ENCODE measurements around the gene EXOC4.

EXOC4 gene

GRCh38 chr7:133478591-133479135 lies 225.8 kb downstream of the EXOC4 start:
- H3K4me2 ChIP-seq (ENCODE audit: low read length) = no peak overlapping the region
- peaks cover 12% of the 10 kb centered on the region for H3K4me1 ChIP-seq (ENCODE audit: control insufficient read depth, low read length)
- no peaks in the 10 kb centered on the region for H3K79me2 ChIP-seq (ENCODE audit: control insufficient read depth, low read length)

GRCh38 chr7:133479456-133480065 lies 226.7 kb downstream of the EXOC4 start:
- peaks cover 12% of the 10 kb centered on the region for H3K4me1 ChIP-seq (ENCODE audit: control insufficient read depth, low read length)

More at GRCh38 chr7:133478591-133479135, 225.8 kb downstream of the EXOC4 start:
- Histone ChIP-seq H3K27ac (ENCODE audit: low read depth, low read length) (no peak overlapping the region), H3K36me3 (ENCODE audit: control insufficient read depth, low read length) (peaks cover 7% of the 10 kb centered on the region; the same call in 1 of the 2 replicates), H3F3A (ENCODE audit: control insufficient read depth, insufficient read depth) (no peaks in the 10 kb centered on the region; the same call in 1 of the 2 replicates), H3K27me3 (ENCODE audit: control insufficient read depth, low read length) (no peaks in the 10 kb centered on the region), H3K4me3 (ENCODE audit: low read length) (no peak overlapping the region), H4K20me1 (ENCODE audit: control insufficient read depth, insufficient read depth, low read depth, low read length) (no peaks in the 10 kb centered on the region), H3K9me3 (ENCODE audit: control insufficient read depth, insufficient read depth, low read length) (no peaks in the 10 kb centered on the region), H3K9me2 (replicated peaks; ENCODE audit: control insufficient read depth, low read length) (no peaks in the 10 kb centered on the region)
- no peak for TF ChIP-seq EZH2phosphoT487 (IDR thresholded peaks at IDR 0.05; ENCODE audit: borderline replicate concordance, low read length)
- TF ChIP-seq CTCF (IDR thresholded peaks at IDR 0.05; ENCODE audit: low read depth, low read length, poor library complexity, severe bottlenecking) = no peak

GRCh38 chr7:133480868-133481267 lies 228.0 kb downstream of the EXOC4 start:
- Histone ChIP-seq H3K9me2 (replicated peaks; ENCODE audit: control insufficient read depth, low read length) (no peaks in the 10 kb centered on the region), H4K20me1 (ENCODE audit: control insufficient read depth, insufficient read depth, low read depth, low read length) (no peaks in the 10 kb centered on the region), H3K4me3 (ENCODE audit: low read length) (no peak overlapping the region), H3K27me3 (ENCODE audit: control insufficient read depth, low read length) (no peaks in the 10 kb centered on the region), H3F3A (ENCODE audit: control insufficient read depth, insufficient read depth) (no peaks in the 10 kb centered on the region), H3K79me2 (ENCODE audit: control insufficient read depth, low read length) (no peaks in the 10 kb centered on the region), H3K9me3 (ENCODE audit: control insufficient read depth, insufficient read depth, low read length) (no peaks in the 10 kb centered on the region), H3K4me2 (ENCODE audit: low read length) (no peak overlapping the region), H3K27ac (ENCODE audit: low read depth, low read length) (no peak overlapping the region), H3K36me3 (ENCODE audit: control insufficient read depth, low read length) (peaks cover 7% of the 10 kb centered on the region; the same call in 1 of the 2 replicates), H3K4me1 (ENCODE audit: control insufficient read depth, low read length) (peaks cover under 1% of the 10 kb centered on the region)
- no peak for TF ChIP-seq EZH2phosphoT487 (IDR thresholded peaks at IDR 0.05; ENCODE audit: borderline replicate concordance, low read length)
- no peak for TF ChIP-seq CTCF (IDR thresholded peaks at IDR 0.05; ENCODE audit: low read depth, low read length, poor library complexity, severe bottlenecking)

More at GRCh38 chr7:133479456-133480065, 226.7 kb downstream of the EXOC4 start:
- TF ChIP-seq CTCF (IDR thresholded peaks at IDR 0.05; ENCODE audit: low read depth, low read length, poor library complexity, severe bottlenecking) = no peak
- TF ChIP-seq EZH2phosphoT487 (IDR thresholded peaks at IDR 0.05; ENCODE audit: borderline replicate concordance, low read length) = no peak
- Histone ChIP-seq H4K20me1 (ENCODE audit: control insufficient read depth, insufficient read depth, low read depth, low read length) (no peaks in the 10 kb centered on the region), H3K27me3 (ENCODE audit: control insufficient read depth, low read length) (no peaks in the 10 kb centered on the region), H3K9me2 (replicated peaks; ENCODE audit: control insufficient read depth, low read length) (no peaks in the 10 kb centered on the region), H3K4me3 (ENCODE audit: low read length) (no peak overlapping the region), H3K27ac (ENCODE audit: low read depth, low read length) (no peak overlapping the region), H3K36me3 (ENCODE audit: control insufficient read depth, low read length) (peaks cover 7% of the 10 kb centered on the region; the same call in 1 of the 2 replicates), H3K4me2 (ENCODE audit: low read length) (no peak overlapping the region), H3K79me2 (ENCODE audit: control insufficient read depth, low read length) (no peaks in the 10 kb centered on the region), H3F3A (ENCODE audit: control insufficient read depth, insufficient read depth) (no peaks in the 10 kb centered on the region; the same call in 1 of the 2 replicates), H3K9me3 (ENCODE audit: control insufficient read depth, insufficient read depth, low read length) (no peaks in the 10 kb centered on the region)

Measured in DOHH2 (cell line).